SK-N-SH (cell line): ENCODE data around the gene TFAP2A. TPM values are rescaled to one million over a fixed set of nuclear protein-coding genes. Genes with fewer than 3 reads are reported as not detected.

Source experiments
- CTCF ChIA-PET: fragments of 300-600, 350-600 bp; formaldehyde crosslinking; extraction: SDS; loops from one replicate; lab custom pipeline; 2021; lab: Yijun Ruan, JAX
- POLR2A ChIA-PET: fragments of 350-600 bp; sonication (Branson Sonifier 250); formaldehyde crosslinking; extraction: SDS; loops from one replicate; lab custom pipeline; 2020; ENCODE audit warnings: antibody characterized with exemption, inconsistent platforms; lab: Yijun Ruan, JAX
- DNase-seq: peaks from one replicate; pipeline ENCODE4 v3.0.0; 2012
- H2AFZ ChIP-seq: fragments of 200-600 bp; sonication (generic); 2 replicates; pipeline ENCODE4 v1.8.1; 2016; ENCODE audit warnings: antibody characterized with exemption, mild to moderate bottlenecking, low read depth
- H3F3A ChIP-seq: fragments of 200-600 bp; sonication (generic); replicated peaks from 2 replicates; pipeline ENCODE3; 2016; ENCODE audit warnings: antibody characterized with exemption, mild to moderate bottlenecking; ENCODE audit not compliant: insufficient read depth
- H3K27ac ChIP-seq, 2 experiments: fragments of 200-500 bp in 1 of 2; fragments of 200-600 bp in 1 of 2; sonication (Bioruptor generic) in 1 of 2; sonication (generic), shearing (Covaris generic) in 1 of 2; 2 replicates each; pipeline versions ENCODE4 v1.5.1 to v1.6.1; 2014 to 2016; ENCODE audit warnings: low read depth in 2 of 2, inconsistent platforms in 1 of 2, low read length in 1 of 2, mild to moderate bottlenecking in 1 of 2, mixed read lengths in 1 of 2
- H3K27me3 ChIP-seq: fragments of 200-600 bp; sonication (generic), shearing (Covaris generic); 2 replicates; pipeline ENCODE4 v1.6.1; 2016; ENCODE audit warnings: mixed run types; ENCODE audit not compliant: insufficient read depth
- H3K36me3 ChIP-seq, 2 experiments: fragments of 200-500 bp in 1 of 2; fragments of 200-600 bp in 1 of 2; sonication (Bioruptor generic) in 1 of 2; sonication (generic) in 1 of 2; replicated peaks in 1 of 2; 2 replicates each; pipeline versions ENCODE3 to v1.5.1; 2014 to 2016; ENCODE audit warnings: low read length in 1 of 2, mild to moderate bottlenecking in 1 of 2; ENCODE audit not compliant: insufficient read depth in 2 of 2, control insufficient read depth in 1 of 2
- H3K4me1 ChIP-seq, 2 experiments: fragments of 200-500 bp in 1 of 2; fragments of 200-600 bp in 1 of 2; sonication (Bioruptor generic) in 1 of 2; sonication (generic), shearing (Covaris generic) in 1 of 2; 2 replicates each; pipeline versions ENCODE4 v1.5.1 to v1.6.1; 2014 to 2016; ENCODE audit warnings: low read depth in 1 of 2, low read length in 1 of 2, mixed run types in 1 of 2; ENCODE audit not compliant: insufficient read depth in 2 of 2, control insufficient read depth in 1 of 2
- H3K4me2 ChIP-seq: fragments of 200-600 bp; sonication (generic), shearing (Covaris generic); 2 replicates; pipeline ENCODE4 v1.6.1; 2017; ENCODE audit warnings: mixed run types
- H3K4me3 ChIP-seq, 2 experiments: fragments of 200-500 bp in 1 of 2; fragments of 200-600 bp in 1 of 2; sonication (Bioruptor generic) in 1 of 2; sonication (generic), shearing (Covaris generic) in 1 of 2; 2 replicates each; pipeline versions ENCODE4 v1.5.1 to v1.8.1; 2014 to 2016; ENCODE audit warnings: low read depth in 2 of 2, inconsistent platforms in 1 of 2, low read length in 1 of 2, mild to moderate bottlenecking in 1 of 2, mixed read lengths in 1 of 2, moderate library complexity in 1 of 2
- H3K79me2 ChIP-seq: fragments of 200-600 bp; sonication (generic); 2 replicates; pipeline ENCODE4 v1.8.1; 2017; ENCODE audit warnings: mild to moderate bottlenecking; ENCODE audit not compliant: insufficient read depth
- H3K9ac ChIP-seq: fragments of 200-600 bp; sonication (generic); 2 replicates; pipeline ENCODE4 v1.6.1; 2017; ENCODE audit warnings: mixed run types
- H3K9me2 ChIP-seq: fragments of 200-600 bp; sonication (generic); 2 replicates; pipeline ENCODE4 v1.6.1; 2017; ENCODE audit warnings: mixed run types
- H3K9me3 ChIP-seq: fragments of 200-600 bp; sonication (generic); 2 replicates; pipeline ENCODE4 v1.6.1; 2017; ENCODE audit warnings: mixed run types, mild to moderate bottlenecking, moderate library complexity
- H4K20me1 ChIP-seq: fragments of 200-600 bp; sonication (generic); 2 replicates; pipeline ENCODE4 v1.6.1; 2017; ENCODE audit warnings: mild to moderate bottlenecking, mixed run types; ENCODE audit not compliant: insufficient read depth
- CHD2 ChIP-seq: fragments of 150-350 bp; IDR thresholded peaks from 2 replicates; pipeline ENCODE4 v1.6.1; 2018; ENCODE audit warnings: low read length; ENCODE audit not compliant: partially characterized antibody
- ELF1 ChIP-seq: IDR thresholded peaks from 2 replicates; pipeline ENCODE4 v1.4.0; 2012
- FOSL2 ChIP-seq: IDR thresholded peaks from 2 replicates; pipeline ENCODE4 v1.4.0; 2012; ENCODE audit warnings: low read depth, mild to moderate bottlenecking, moderate library complexity, borderline replicate concordance
- FOXJ3 ChIP-seq: sonication (generic); formaldehyde crosslinking; IDR thresholded peaks from 2 replicates; pipeline ENCODE4 v1.5.1; 2020; ENCODE audit warnings: mild to moderate bottlenecking, missing genetic modification reagents
- FOXM1 ChIP-seq: IDR thresholded peaks from 2 replicates; pipeline ENCODE4 v1.4.0; 2012; ENCODE audit warnings: low read depth, mild to moderate bottlenecking
- GATA2 ChIP-seq: sonication (generic); formaldehyde crosslinking; IDR thresholded peaks from 2 replicates; pipeline ENCODE4 v1.5.0; 2020; ENCODE audit warnings: mild to moderate bottlenecking, missing genetic modification reagents
- JUND ChIP-seq: IDR thresholded peaks from 2 replicates; pipeline ENCODE4 v1.4.0; 2012
- MEF2A ChIP-seq: IDR thresholded peaks from 2 replicates; pipeline ENCODE4 v1.4.0; 2012; ENCODE audit warnings: low read depth, borderline replicate concordance
- RAD21 ChIP-seq: IDR thresholded peaks from 2 replicates; pipeline ENCODE4 v1.6.1; 2012; ENCODE audit warnings: mild to moderate bottlenecking, low read length
- RCOR1 ChIP-seq: fragments of 150-350 bp; IDR thresholded peaks from 2 replicates; pipeline ENCODE4 v1.6.1; 2017; ENCODE audit warnings: antibody characterized with exemption, low read length
- RFX5 ChIP-seq: IDR thresholded peaks from 2 replicates; pipeline ENCODE4 v1.6.1; 2012; ENCODE audit warnings: mild to moderate bottlenecking, improper control_type of control experiment, low read length
- TAF1 ChIP-seq: IDR thresholded peaks from 2 replicates; pipeline ENCODE4 v1.6.1; 2012; ENCODE audit warnings: low read depth, mild to moderate bottlenecking, low read length, moderate library complexity, borderline replicate concordance
- TEAD4 ChIP-seq: IDR thresholded peaks from 2 replicates; pipeline ENCODE4 v1.4.0; 2012; ENCODE audit warnings: mild to moderate bottlenecking, borderline replicate concordance; ENCODE audit not compliant: insufficient read depth
- USF1 ChIP-seq: IDR thresholded peaks from 2 replicates; pipeline ENCODE4 v1.4.0; 2012; ENCODE audit warnings: low read depth, borderline replicate concordance
- YY1 ChIP-seq: IDR thresholded peaks from 2 replicates; pipeline ENCODE4 v1.4.0; 2012; ENCODE audit warnings: low read depth, mild to moderate bottlenecking
- ZBTB33 ChIP-seq: IDR thresholded peaks from 2 replicates; pipeline ENCODE4 v1.4.0; 2012; ENCODE audit warnings: low read depth, borderline replicate concordance
- WGBS: methylation state at CpG from one replicate; pipeline ENCODE4 v1.1.6; 2017; ENCODE audit warnings: low lambda C conversion rate; 5-methylcytosine and 5-hydroxymethylcytosine counted together
- polyA plus RNA-seq, 3 experiments: library from polyadenylated mRNA; depleted of rRNA; stranded (reverse); fragments of >200 nt; gene quantifications; 2 replicates each; pipeline ENCODE4 v1.2.3, GENCODE V29; 2012

TFAP2A gene
- polyA plus RNA-seq, 1 of the 3 experiments (the other 2 are of a cell fraction): 0.07 TPM

GRCh38 chr6:10389739-10390494 is 25.0 kb downstream of the TFAP2A start:
- no peak overlapping the region for H3K9ac ChIP-seq
- 27% methylated on average over 41 of the region's 47 CpGs for WGBS
- no peaks in the 10 kb centered on the region for H3F3A ChIP-seq
- peaks cover 98% of the 10 kb centered on the region for H3K27me3 ChIP-seq
- H3K9me2 ChIP-seq: no peaks in the 10 kb centered on the region
- ChIA-PET CTCF (no interaction called here), POLR2A (no interaction called here)
- no peak overlapping the region for H3K27ac ChIP-seq
- no peaks in the 10 kb centered on the region for H3K79me2 ChIP-seq
- no peak for DNase-seq
- TF ChIP-seq FOXJ3 (CRISPR knock-in tag) (no peak), USF1 (no peak), JUND (no peak), GATA2 (CRISPR knock-in tag) (no peak), RAD21 (no peak), ELF1 (no peak)
- no peaks in the 10 kb centered on the region for H3K9me3 ChIP-seq
- H4K20me1 ChIP-seq: no peaks in the 10 kb centered on the region
- no peak overlapping the region for H3K4me3 ChIP-seq
- no peaks in the 10 kb centered on the region for H3K36me3 ChIP-seq
- H3K4me1 ChIP-seq: no peaks in the 10 kb centered on the region
- no peak overlapping the region for H2AFZ ChIP-seq
- H3K4me2 ChIP-seq: no peak overlapping the region

GRCh38 chr6:10386756-10387654 is 27.9 kb downstream of the TFAP2A start:
- Histone ChIP-seq H3K9me3 (no peaks in the 10 kb centered on the region), H3K4me3 (no peak overlapping the region), H3K27me3 (peaks cover 99% of the 10 kb centered on the region), H4K20me1 (no peaks in the 10 kb centered on the region), H3K4me1 (no peaks in the 10 kb centered on the region; a peak in 1 of 4 replicates), H3F3A (no peaks in the 10 kb centered on the region), H3K4me2 (no peak overlapping the region), H3K27ac (no peak overlapping the region), H3K9ac (no peak overlapping the region), H2AFZ (no peak overlapping the region), H3K9me2 (no peaks in the 10 kb centered on the region), H3K36me3 (no peaks in the 10 kb centered on the region), H3K79me2 (no peaks in the 10 kb centered on the region)
- no peak for DNase-seq
- WGBS: 13% methylated on average over 8 of the region's 8 CpGs
- TF ChIP-seq TAF1 (no peak), FOXM1 (no peak), MEF2A (no peak)
- ChIA-PET POLR2A (no interaction called here), CTCF (no interaction called here)

- ChIA-PET CTCF (no interaction called here), POLR2A (no interaction called here)
- H3K36me3 ChIP-seq: no peaks in the 10 kb centered on the region
- H3K27me3 ChIP-seq: peaks cover 99% of the 10 kb centered on the region
- no peaks in the 10 kb centered on the region for H3K9me2 ChIP-seq
- no peaks in the 10 kb centered on the region; a peak in 1 of 4 replicates for H3K4me1 ChIP-seq
- H3K4me2 ChIP-seq: no peak overlapping the region
- no peaks in the 10 kb centered on the region for H3K9me3 ChIP-seq
- H3K4me3 ChIP-seq: no peak overlapping the region
- no peak overlapping the region for H2AFZ ChIP-seq
- no peak for DNase-seq
- H3F3A ChIP-seq: no peaks in the 10 kb centered on the region
- no peak overlapping the region for H3K9ac ChIP-seq
- 9% methylated on average over 2 of the region's 2 CpGs for WGBS
- no peaks in the 10 kb centered on the region for H4K20me1 ChIP-seq
- TF ChIP-seq FOSL2: no peak
- no peak for TF ChIP-seq TEAD4
- TF ChIP-seq RCOR1: no peak
- no peak for TF ChIP-seq FOXJ3 (CRISPR knock-in tag)
- TF ChIP-seq CHD2: no peak
- TF ChIP-seq ZBTB33: no peak
- no peak for TF ChIP-seq RFX5
- no peak for TF ChIP-seq YY1
- H3K79me2 ChIP-seq: no peaks in the 10 kb centered on the region
- H3K27ac ChIP-seq: no peak overlapping the region
These were observed 28.7 kb downstream of the TFAP2A start for GRCh38 chr6:10386220-10386619.
